Upper lobe of left lung (tissue), 6 donors: Measurements from ENCODE around the gene AFAP1L1. TPM values are rescaled to one million over a fixed set of nuclear protein-coding genes. Genes with fewer than 3 reads are reported as not detected.
A peak's percentile ranks its signal among the peaks of the same experiment; 100 is the strongest.

Source experiments
- ATAC-seq, 2 donors: fragments of 200-7000 bp; cut with Tn5 transposase; one replicate each; pipeline ENCODE4 v1.9.1; 2022; ENCODE audit warnings: mild to moderate bottlenecking in 2 of 2, moderate library complexity in 2 of 2; ENCODE audit not compliant: low FRiP score in 2 of 2
- DNase-seq, 2 donors: peaks; one replicate each; pipeline ENCODE4 v3.0.0-alpha.2; 2019 to 2020
- H3K27ac ChIP-seq, 4 donors: fragments of 200-600 bp; sonication (generic); one replicate each; pipeline ENCODE4 v1.5.1; 2016 to 2019
- H3K27me3 ChIP-seq, 4 donors: fragments of 200-600 bp; sonication (generic); one replicate each; pipeline ENCODE4 v1.5.1; 2017 to 2019
- H3K36me3 ChIP-seq, 4 donors: fragments of 200-600 bp; sonication (generic); one replicate each; pipeline ENCODE4 v1.5.1; 2016 to 2019
- H3K4me1 ChIP-seq, 4 donors: fragments of 200-600 bp; sonication (generic); one replicate each; pipeline ENCODE4 v1.5.1; 2018 to 2019
- H3K4me3 ChIP-seq, 4 donors: fragments of 200-600 bp; sonication (generic); one replicate each; pipeline ENCODE4 v1.5.1; 2017 to 2019; ENCODE audit warnings: mild to moderate bottlenecking in 2 of 4, moderate library complexity in 1 of 4
- H3K9me3 ChIP-seq, 4 donors: fragments of 200-600 bp; sonication (generic); one replicate each; pipeline ENCODE4 v1.5.1; 2018 to 2019
- CTCF ChIP-seq, 6 experiments: fragments of 450-650 bp in 4 of 6; fragments of 200-600 bp in 2 of 6; sonication (generic) in 2 of 6; IDR thresholded peaks; one replicate each; pipeline ENCODE4 v1.5.1; 2016 to 2019; ENCODE audit warnings: antibody characterized with exemption in 6 of 6
- EP300 ChIP-seq, 4 donors: sonication (generic); formaldehyde crosslinking; IDR thresholded peaks; one replicate each; pipeline ENCODE4 v1.5.1; 2017; ENCODE audit warnings: antibody characterized with exemption in 4 of 4, control low read depth in 2 of 4
- POLR2A ChIP-seq, 4 donors: fragments of 450-650 bp; IDR thresholded peaks; one replicate each; pipeline ENCODE4 v1.5.1; 2016 to 2017; ENCODE audit warnings: antibody characterized with exemption in 4 of 4, mild to moderate bottlenecking in 2 of 4
- POLR2AphosphoS5 ChIP-seq, 2 donors: sonication (generic); formaldehyde crosslinking; IDR thresholded peaks; one replicate each; pipeline ENCODE4 v1.5.1; 2017; ENCODE audit warnings: antibody characterized with exemption in 2 of 2
- WGBS, 2 donors: methylation state at CpG; one replicate each; pipeline ENCODE4 v1.1.5; 2017 to 2018; 5-methylcytosine and 5-hydroxymethylcytosine counted together
- total RNA-seq, 6 donors: library from RNA; depleted of rRNA in 4 of 6; stranded (reverse); fragments of >200 nt in 4 of 6; gene quantifications; one replicate each; pipeline versions ENCODE4 v1.1.0 to v1.2.1, GENCODE V29; 2016 to 2021
- donor health status: DM: no; HTN: no; CAD: no; lungs with moderate emphysema.
- donor health status: DM: no; HTN: yes; CAD: no; lungs with severe emphysema.

The AFAP1L1 gene
- total RNA-seq, 6 donors from 2014 or later, result 15.1 to 40.8 (median 26.5) TPM

GRCh38 chr5:149381261-149381985 lies 109.8 kb downstream of the AFAP1L1 start:
- DNase-seq, result no peak
- ATAC-seq, result no peak
- no peaks in the 10 kb centered on the region for H3K9me3 ChIP-seq
- peaks cover 16 to 40% (median 28%) of the 10 kb centered on the region in 4 donors for H3K4me1 ChIP-seq
- H3K36me3 ChIP-seq, result no peaks in the 10 kb centered on the region
- WGBS, 2 donors, result 59 to 81% methylated on average over 5 to 8 of the region's 8 CpGs
- H3K27ac ChIP-seq, result peak overlapping the region; percentile 10 to 74 (median 19)
- no peak overlapping the region for H3K4me3 ChIP-seq
- TF ChIP-seq CTCF (IDR thresholded peaks at IDR 0.05), result no peak
- no peak for TF ChIP-seq POLR2AphosphoS5 (IDR thresholded peaks at IDR 0.05)
- no peak for TF ChIP-seq EP300 (IDR thresholded peaks at IDR 0.05)
- H3K27me3 ChIP-seq, result no peaks in the 10 kb centered on the region

GRCh38 chr5:149381986-149382338 lies 110.3 kb downstream of the AFAP1L1 start:
- ATAC-seq, result peak; percentile 83 to 90
- H3K27ac ChIP-seq, result peak overlapping the region in 3 of 4 donors; percentile 21 to 74 (median 58)
- no peak overlapping the region for H3K4me3 ChIP-seq

DNA sequence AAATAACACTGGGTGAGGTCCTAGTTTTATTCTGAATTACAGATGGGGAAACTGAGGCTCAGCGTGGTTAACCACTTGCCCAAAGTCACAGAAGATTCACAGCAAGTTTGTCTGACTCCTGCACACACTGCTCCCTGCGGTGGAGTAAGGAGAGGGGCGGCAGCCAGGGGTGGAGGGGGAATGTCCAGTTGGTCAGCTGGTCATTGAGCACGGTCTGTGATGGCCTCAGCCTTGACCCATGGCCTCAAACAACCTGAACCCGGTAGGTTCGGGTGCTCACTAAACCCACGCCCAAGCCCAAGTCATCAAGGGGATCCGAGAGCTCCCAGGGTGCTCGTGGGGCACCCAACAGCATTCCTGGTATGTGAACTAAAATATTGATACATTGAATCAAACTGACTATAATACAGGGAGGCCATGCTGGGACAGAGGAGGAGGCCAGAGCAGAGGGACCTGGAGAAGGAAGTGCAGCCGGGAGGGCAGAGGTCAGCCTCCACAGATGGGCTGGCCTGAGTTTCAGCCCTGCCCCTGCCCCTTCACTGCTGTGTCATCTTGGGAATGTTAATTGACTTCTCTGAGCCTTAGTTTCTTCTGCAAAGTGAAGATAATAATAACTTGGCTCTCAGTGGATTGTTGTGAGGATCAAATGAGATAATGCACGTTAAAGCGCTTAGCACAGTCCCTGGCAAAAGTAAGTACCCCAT lies 111.0 kb downstream of the AFAP1L1 start:
- no peaks in the 10 kb centered on the region for H3K9me3 ChIP-seq
- ATAC-seq (no peak), DNase-seq (no peak)
- WGBS, 2 donors, result 72 to 88% methylated on average over 10 to 12 of the region's 12 CpGs
- no peaks in the 10 kb centered on the region for H3K36me3 ChIP-seq
- TF ChIP-seq CTCF (IDR thresholded peaks at IDR 0.05) (no peak), EP300 (IDR thresholded peaks at IDR 0.05) (no peak), POLR2A (IDR thresholded peaks at IDR 0.05) (no peak), POLR2AphosphoS5 (IDR thresholded peaks at IDR 0.05) (no peak)
- peak overlapping the region; percentile 15 to 74 (median 40) for H3K27ac ChIP-seq
- peaks cover 20 to 49% (median 32%) of the 10 kb centered on the region in 4 donors for H3K4me1 ChIP-seq
- H3K27me3 ChIP-seq, result no peaks in the 10 kb centered on the region
- no peak overlapping the region for H3K4me3 ChIP-seq

More at GRCh38 chr5:149381986-149382338, 110.3 kb downstream of the AFAP1L1 start:
- H3K4me1 ChIP-seq, result peaks cover 19 to 42% (median 30%) of the 10 kb centered on the region in 4 donors
- no peaks in the 10 kb centered on the region for H3K27me3 ChIP-seq
- DNase-seq, result peak; percentile 74 to 85
- peak; percentile 87 to 93 (median 92) for TF ChIP-seq CTCF (IDR thresholded peaks at IDR 0.05)
- no peak for TF ChIP-seq EP300 (IDR thresholded peaks at IDR 0.05)
- peak in 1 of 2 donors; percentile 32 for TF ChIP-seq POLR2AphosphoS5 (IDR thresholded peaks at IDR 0.05)
- H3K9me3 ChIP-seq, result no peaks in the 10 kb centered on the region
- no peaks in the 10 kb centered on the region for H3K36me3 ChIP-seq
- WGBS, 2 donors, result 42 to 52% methylated on average over 11 to 12 of the region's 16 CpGs

- 62 to 100% methylated on average over 4 to 9 of the region's 9 CpGs for WGBS, 2 donors
- Histone ChIP-seq H3K9me3 (no peaks in the 10 kb centered on the region), H3K4me1 (peaks cover 20 to 49% (median 33%) of the 10 kb centered on the region in 4 donors), H3K36me3 (no peaks in the 10 kb centered on the region), H3K4me3 (no peak overlapping the region), H3K27ac (peak overlapping the region; percentile 15 to 74 (median 47)), H3K27me3 (no peaks in the 10 kb centered on the region)
- ATAC-seq, result no peak
- TF ChIP-seq POLR2A (IDR thresholded peaks at IDR 0.05), result no peak
- TF ChIP-seq POLR2AphosphoS5 (IDR thresholded peaks at IDR 0.05), result no peak
- TF ChIP-seq EP300 (IDR thresholded peaks at IDR 0.05), result no peak
- TF ChIP-seq CTCF (IDR thresholded peaks at IDR 0.05), result no peak
- DNase-seq, result peak in 1 of 2 donors; percentile 48
These were observed 111.7 kb downstream of the AFAP1L1 start for GRCh38 chr5:149383399-149383798.
